ENCODE measurements around the gene ANKRD34B. TPM values are rescaled to one million over a fixed set of nuclear protein-coding genes. Genes with fewer than 3 reads are reported as not detected.

ANKRD34B gene
- total RNA-seq, 2 donors from 2014 or later, result not detected

DNA sequence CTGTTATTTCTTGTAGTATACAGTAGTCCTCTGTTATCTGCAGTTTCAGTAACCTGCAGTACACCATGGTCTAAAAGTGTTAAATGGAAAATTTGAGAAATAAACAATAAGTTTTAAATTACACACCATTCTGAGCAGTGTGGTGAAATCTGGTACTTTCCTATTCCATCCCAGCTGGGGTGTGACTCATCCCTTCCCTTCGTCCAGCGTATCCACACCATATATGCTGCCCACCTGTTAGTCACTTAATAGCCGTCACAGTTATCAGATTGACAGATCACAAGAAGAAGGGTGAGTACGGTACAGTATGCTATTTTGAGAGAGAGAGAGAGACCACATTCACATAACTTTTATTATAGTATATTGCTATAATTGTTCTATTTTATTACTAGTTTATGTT, 53.3 kb downstream of the ANKRD34B start:
- Histone ChIP-seq H3K4me3 (no peak overlapping the region), H3K9me3 (no peaks in the 10 kb centered on the region), H3K27me3 (replicated peaks; ENCODE audit: insufficient read depth) (no peaks in the 10 kb centered on the region), H3K36me3 (no peaks in the 10 kb centered on the region), H3K4me1 (ENCODE audit: control insufficient read depth in 1 of 2, low read depth in 2 of 2) (no peaks in the 10 kb centered on the region), H3K27ac (no peak overlapping the region)
- DNase-seq (ENCODE audit: low spot score) (no peak), ATAC-seq (ENCODE audit: insufficient number of reproducible peaks, low FRiP score, low read depth) (no peak)
- TF ChIP-seq, protein P1, sequence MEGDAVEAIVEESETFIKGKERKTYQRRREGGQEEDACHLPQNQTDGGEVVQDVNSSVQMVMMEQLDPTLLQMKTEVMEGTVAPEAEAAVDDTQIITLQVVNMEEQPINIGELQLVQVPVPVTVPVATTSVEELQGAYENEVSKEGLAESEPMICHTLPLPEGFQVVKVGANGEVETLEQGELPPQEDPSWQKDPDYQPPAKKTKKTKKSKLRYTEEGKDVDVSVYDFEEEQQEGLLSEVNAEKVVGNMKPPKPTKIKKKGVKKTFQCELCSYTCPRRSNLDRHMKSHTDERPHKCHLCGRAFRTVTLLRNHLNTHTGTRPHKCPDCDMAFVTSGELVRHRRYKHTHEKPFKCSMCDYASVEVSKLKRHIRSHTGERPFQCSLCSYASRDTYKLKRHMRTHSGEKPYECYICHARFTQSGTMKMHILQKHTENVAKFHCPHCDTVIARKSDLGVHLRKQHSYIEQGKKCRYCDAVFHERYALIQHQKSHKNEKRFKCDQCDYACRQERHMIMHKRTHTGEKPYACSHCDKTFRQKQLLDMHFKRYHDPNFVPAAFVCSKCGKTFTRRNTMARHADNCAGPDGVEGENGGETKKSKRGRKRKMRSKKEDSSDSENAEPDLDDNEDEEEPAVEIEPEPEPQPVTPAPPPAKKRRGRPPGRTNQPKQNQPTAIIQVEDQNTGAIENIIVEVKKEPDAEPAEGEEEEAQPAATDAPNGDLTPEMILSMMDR (IDR thresholded peaks at IDR 0.05), result no peak

DNA sequence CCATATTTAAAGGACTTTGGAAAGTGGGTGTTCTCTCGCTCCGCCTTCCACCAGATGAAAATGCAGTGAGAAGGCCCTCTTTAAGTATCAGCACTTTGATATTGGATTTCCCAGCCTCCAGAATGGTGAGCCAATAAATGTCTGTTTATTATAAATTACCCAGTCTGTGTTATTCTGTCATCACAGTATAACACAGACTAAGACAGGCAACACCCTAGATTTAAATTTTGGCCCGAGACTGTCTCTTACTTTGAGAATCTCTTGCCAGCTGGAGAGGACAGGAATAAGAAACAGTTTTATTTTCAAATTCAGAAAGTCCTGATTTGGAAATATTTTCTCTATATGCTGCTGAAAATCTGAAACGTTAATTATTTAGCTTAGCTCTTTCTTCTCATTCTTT, 60.7 kb downstream of the ANKRD34B start:
- no peak overlapping the region for H3K27ac ChIP-seq
- no peaks in the 10 kb centered on the region for H3K36me3 ChIP-seq
- no peaks in the 10 kb centered on the region for H3K27me3 ChIP-seq (replicated peaks; ENCODE audit: insufficient read depth)
- DNase-seq (ENCODE audit: low spot score), result no peak
- TF ChIP-seq, protein P1 (IDR thresholded peaks at IDR 0.05), result no peak
- H3K9me3 ChIP-seq, result no peaks in the 10 kb centered on the region
- H3K4me3 ChIP-seq, result no peak overlapping the region
- no peak for ATAC-seq (ENCODE audit: insufficient number of reproducible peaks, low FRiP score, low read depth)
- no peaks in the 10 kb centered on the region for H3K4me1 ChIP-seq (ENCODE audit: control insufficient read depth in 1 of 2, low read depth in 2 of 2)

DNA sequence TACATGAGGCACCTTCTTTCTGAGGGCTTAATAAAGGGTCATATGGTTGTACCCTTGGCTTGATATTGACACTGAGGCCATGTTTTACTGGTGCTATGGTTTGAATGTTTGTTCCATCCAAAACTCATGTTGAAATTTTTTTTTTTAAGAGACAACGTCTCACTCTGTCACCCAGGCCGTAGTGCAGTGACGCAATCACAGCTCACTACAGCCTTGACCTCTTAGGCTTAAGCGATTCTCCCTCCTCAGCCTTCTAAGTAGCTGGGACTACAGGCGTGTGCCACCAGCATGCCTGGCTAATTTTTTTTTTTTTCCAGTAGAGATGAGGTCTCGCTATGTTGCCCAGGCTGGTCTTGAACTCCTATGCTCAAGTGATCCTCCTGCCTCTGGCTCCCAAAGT, 61.2 kb downstream of the ANKRD34B start:
- TF ChIP-seq, protein P1 (IDR thresholded peaks at IDR 0.05), result no peak
- H3K27me3 ChIP-seq (replicated peaks; ENCODE audit: insufficient read depth), result no peaks in the 10 kb centered on the region
- H3K36me3 ChIP-seq, result no peaks in the 10 kb centered on the region
- H3K4me1 ChIP-seq (ENCODE audit: control insufficient read depth in 1 of 2, low read depth in 2 of 2), result no peaks in the 10 kb centered on the region
- no peak overlapping the region for H3K4me3 ChIP-seq
- no peak overlapping the region for H3K27ac ChIP-seq
- DNase-seq (ENCODE audit: low spot score) (no peak), ATAC-seq (ENCODE audit: insufficient number of reproducible peaks, low FRiP score, low read depth) (no peak)
- no peaks in the 10 kb centered on the region for H3K9me3 ChIP-seq

DNA sequence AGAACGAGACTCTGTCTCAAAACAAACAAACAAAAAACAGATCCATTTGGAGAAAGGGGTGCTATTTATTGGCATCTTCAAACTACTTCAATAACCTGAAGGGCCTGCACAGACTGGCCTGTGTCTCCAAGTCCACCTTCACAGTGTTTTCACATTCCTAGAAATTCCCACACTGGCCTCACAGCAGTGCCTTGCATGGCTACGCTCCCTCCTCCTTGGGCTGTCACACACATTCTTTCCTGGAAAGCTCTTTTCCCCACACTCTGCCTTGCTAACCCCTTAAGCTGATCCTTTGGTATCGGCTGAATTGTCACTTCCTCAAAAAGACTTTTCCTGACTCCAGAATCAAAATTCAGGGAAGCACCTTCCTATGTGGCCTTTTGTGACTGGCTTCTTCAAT, 62.4 kb downstream of the ANKRD34B start:
- no peaks in the 10 kb centered on the region for H3K9me3 ChIP-seq
- H3K27me3 ChIP-seq (replicated peaks; ENCODE audit: insufficient read depth), result no peaks in the 10 kb centered on the region
- no peak overlapping the region for H3K27ac ChIP-seq
- H3K36me3 ChIP-seq, result no peaks in the 10 kb centered on the region
- ATAC-seq (ENCODE audit: insufficient number of reproducible peaks, low FRiP score, low read depth), result no peak
- TF ChIP-seq, protein P1 (IDR thresholded peaks at IDR 0.05), result no peak
- no peak for DNase-seq (ENCODE audit: low spot score)
- no peaks in the 10 kb centered on the region for H3K4me1 ChIP-seq (ENCODE audit: control insufficient read depth in 1 of 2, low read depth in 2 of 2)
- H3K4me3 ChIP-seq, result no peak overlapping the region

Other genes starting within 250 kb of the ANKRD34B start
- 10 to 100 TPM; 29.0 to 36.8 TPM for gene ZFYVE16, start 162.2 kb downstream of the ANKRD34B start, total RNA-seq
- gene FAM151B, start 82.2 kb downstream of the ANKRD34B start, total RNA-seq, result 1 to 10 TPM; 3.9 to 7.4 TPM
- gene MSH3, start 84.4 kb upstream of the ANKRD34B start, total RNA-seq, result 10 to 100 TPM; 12.3 to 12.9 TPM
- gene DHFR, start 84.7 kb upstream of the ANKRD34B start, total RNA-seq, result 10 to 100 TPM in 1 of 2 donors, 1 to 10 TPM in 1; 9.9 to 11.9 TPM